ENCODE results near the gene CPE. TPM values are rescaled to one million over a fixed set of nuclear protein-coding genes. Genes with fewer than 3 reads are reported as not detected.

The CPE gene
- total and polyA plus RNA-seq, 2 donors (not counting 3 experiments of a cell fraction or from before 2014, with no cell fraction given): 2.7 to 9.2 TPM

DNA sequence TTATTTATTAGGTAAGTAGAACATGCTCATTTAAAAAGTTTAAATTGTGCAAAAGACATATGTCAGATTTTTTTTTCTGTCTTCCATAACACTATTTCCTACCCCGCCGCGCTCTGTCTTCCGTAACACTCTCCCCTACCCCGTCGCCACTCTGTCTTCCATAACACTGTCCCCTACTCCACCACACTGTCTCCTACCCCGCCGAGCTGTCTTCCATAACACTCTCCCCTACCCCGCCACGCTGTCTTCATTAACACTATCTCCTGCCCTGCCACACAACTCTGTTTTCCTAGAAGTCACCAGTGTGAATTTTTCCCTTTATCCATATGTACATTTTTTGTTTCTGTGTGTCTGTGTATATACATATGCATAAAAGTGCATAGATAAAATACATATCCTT is 47.0 kb upstream of the CPE start:
- no peak overlapping the region for H2AFZ ChIP-seq (ENCODE audit: low read depth, low read length)
- intact Hi-C loops (cut with micrococcal nuclease) (no loop called here), dilution Hi-C loops (cut with MboI; ENCODE audit: extremely low pct_ligation_motif_present, low sequenced_read_pairs) (no loop called here)
- H3K27ac ChIP-seq (ENCODE audit: insufficient read depth, low read depth, low read length): no peak overlapping the region
- FAIRE-seq (no peak), DNase-seq (ENCODE audit: low read depth, low spot score) (no peak)
- peaks cover 93% of the 10 kb centered on the region for H3K79me2 ChIP-seq (ENCODE audit: control insufficient read depth, insufficient read depth, low read length)
- H3K27me3 ChIP-seq (ENCODE audit: control insufficient read depth in 2 of 2, insufficient read depth in 2 of 2, low read length in 2 of 2): no peaks in the 10 kb centered on the region
- H3K9me3 ChIP-seq (replicated peaks; ENCODE audit: control insufficient read depth, insufficient read depth, low read length): no peaks in the 10 kb centered on the region
- H3K9ac ChIP-seq (replicated peaks; ENCODE audit: extremely low read depth, insufficient read depth, low read length): no peak overlapping the region
- peak overlapping the region; percentile 92 for H3K4me2 ChIP-seq (ENCODE audit: insufficient read depth, low read length)
- H3K9me1 ChIP-seq (replicated peaks; ENCODE audit: control insufficient read depth, extremely low read depth, insufficient read depth, low read length): no peaks in the 10 kb centered on the region
- no TSS peak for BruUV-seq (replicated peaks)
- ChIA-PET CTCF (interaction anchor here (8.8 kb wide), 1 partner anchor 201 kb away, joined by 50 read pairs; no protein-coding TSS in a partner anchor), POLR2A (interaction anchor here (1.5 kb wide), 1 partner anchor 22 kb away, joined by 3 read pairs; no protein-coding TSS in a partner anchor)
- H3K36me3 ChIP-seq (ENCODE audit: control insufficient read depth in 2 of 2, extremely low read depth in 1 of 2, insufficient read depth in 2 of 2, low read length in 2 of 2): peaks cover 0 to 12% of the 10 kb centered on the region in 2 experiments
- H3K4me3 ChIP-seq (replicated peaks in 1 of 3; ENCODE audit: insufficient read depth in 1 of 3, low read depth in 1 of 3, low read length in 3 of 3): peak overlapping the region in 1 of 3 experiments; percentile 98
- H4K20me1 ChIP-seq (replicated peaks; ENCODE audit: control insufficient read depth, extremely low read depth, insufficient read depth, low read length): peaks cover 6% of the 10 kb centered on the region
- TF ChIP-seq, protein P1, sequence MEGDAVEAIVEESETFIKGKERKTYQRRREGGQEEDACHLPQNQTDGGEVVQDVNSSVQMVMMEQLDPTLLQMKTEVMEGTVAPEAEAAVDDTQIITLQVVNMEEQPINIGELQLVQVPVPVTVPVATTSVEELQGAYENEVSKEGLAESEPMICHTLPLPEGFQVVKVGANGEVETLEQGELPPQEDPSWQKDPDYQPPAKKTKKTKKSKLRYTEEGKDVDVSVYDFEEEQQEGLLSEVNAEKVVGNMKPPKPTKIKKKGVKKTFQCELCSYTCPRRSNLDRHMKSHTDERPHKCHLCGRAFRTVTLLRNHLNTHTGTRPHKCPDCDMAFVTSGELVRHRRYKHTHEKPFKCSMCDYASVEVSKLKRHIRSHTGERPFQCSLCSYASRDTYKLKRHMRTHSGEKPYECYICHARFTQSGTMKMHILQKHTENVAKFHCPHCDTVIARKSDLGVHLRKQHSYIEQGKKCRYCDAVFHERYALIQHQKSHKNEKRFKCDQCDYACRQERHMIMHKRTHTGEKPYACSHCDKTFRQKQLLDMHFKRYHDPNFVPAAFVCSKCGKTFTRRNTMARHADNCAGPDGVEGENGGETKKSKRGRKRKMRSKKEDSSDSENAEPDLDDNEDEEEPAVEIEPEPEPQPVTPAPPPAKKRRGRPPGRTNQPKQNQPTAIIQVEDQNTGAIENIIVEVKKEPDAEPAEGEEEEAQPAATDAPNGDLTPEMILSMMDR (IDR thresholded peaks at IDR 0.05; ENCODE audit: extremely low read depth in 1 of 2, insufficient read depth in 1 of 2, low read depth in 1 of 2, low read length in 2 of 2): no peak
- no peak for TF ChIP-seq POLR2A (IDR thresholded peaks at IDR 0.05; ENCODE audit: low read depth, low read length)
- TF ChIP-seq JUN (IDR thresholded peaks at IDR 0.05; ENCODE audit: borderline replicate concordance, insufficient read depth, insufficient read length, low read depth): no peak
- TF ChIP-seq MYC (IDR thresholded peaks at IDR 0.05; ENCODE audit: low read depth, low read length): no peak
- TF ChIP-seq EZH2 (IDR thresholded peaks at IDR 0.05; ENCODE audit: borderline replicate concordance, low read depth, low read length, severe bottlenecking): no peak
- TF ChIP-seq, protein P2, sequence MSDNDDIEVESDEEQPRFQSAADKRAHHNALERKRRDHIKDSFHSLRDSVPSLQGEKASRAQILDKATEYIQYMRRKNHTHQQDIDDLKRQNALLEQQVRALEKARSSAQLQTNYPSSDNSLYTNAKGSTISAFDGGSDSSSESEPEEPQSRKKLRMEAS (IDR thresholded peaks at IDR 0.05; ENCODE audit: insufficient read depth, insufficient read length): no peak
- peaks cover 48% of the 10 kb centered on the region for H3K4me1 ChIP-seq (ENCODE audit: control insufficient read depth, extremely low read depth, insufficient read depth, low read length)

All from endothelial cell of umbilical vein (primary cell).